HepG2 (cell line): Measurements from ENCODE around the gene CPVL. TPM values are rescaled to one million over a fixed set of nuclear protein-coding genes. Genes with fewer than 3 reads are reported as not detected.

ENCODE experiments used
- AFF4 ChIP-seq: sonication (generic); formaldehyde crosslinking; IDR thresholded peaks from 2 replicates; pipeline ENCODE4 v1.4.0; 2020; ENCODE audit warnings: missing genetic modification reagents
- AGO2 ChIP-seq: fragments of 200-400 bp; formaldehyde crosslinking; optimal IDR thresholded peaks from 2 replicates; pipeline ENCODE3; 2017; ENCODE audit warnings: mild to moderate bottlenecking, low read depth, low read length, moderate library complexity
- AHR ChIP-seq: IDR thresholded peaks from 2 replicates; pipeline ENCODE4 v1.6.1; 2018; ENCODE audit warnings: missing genetic modification reagents, missing compliant biosample characterization
- FOXK1 ChIP-seq: sonication (generic); formaldehyde crosslinking; IDR thresholded peaks from 2 replicates; pipeline ENCODE4 v1.4.0; 2020; ENCODE audit warnings: low read depth, missing genetic modification reagents, borderline replicate concordance
- HIC2 ChIP-seq: sonication (generic); formaldehyde crosslinking; IDR thresholded peaks from 2 replicates; pipeline ENCODE4 v1.9.0; 2022; ENCODE audit warnings: low read depth, missing genetic modification reagents
- MAZ ChIP-seq, 2 experiments: sonication (generic) in 1 of 2; formaldehyde crosslinking in 1 of 2; IDR thresholded peaks; 2 replicates each; pipeline versions ENCODE4 v1.5.0 to v1.6.1; 2012 to 2020; ENCODE audit warnings: low read depth in 2 of 2, mild to moderate bottlenecking in 2 of 2, borderline replicate concordance in 1 of 2, improper control_type of control experiment in 1 of 2, low read length in 1 of 2, missing genetic modification reagents in 1 of 2, moderate library complexity in 1 of 2
- NFIB ChIP-seq: sonication (generic); formaldehyde crosslinking; IDR thresholded peaks from 2 replicates; pipeline ENCODE4 v1.9.0; 2021; ENCODE audit warnings: missing genetic modification reagents, mild to moderate bottlenecking, borderline replicate concordance
- RNF2 ChIP-seq: fragments of 450-650 bp; conservative IDR thresholded peaks from 2 replicates; pipeline ENCODE4 v1.6.1; 2016; ENCODE audit warnings: low read depth
- SIN3A ChIP-seq: IDR thresholded peaks from 2 replicates; pipeline ENCODE4 v1.6.1; 2011; ENCODE audit warnings: low read depth, mild to moderate bottlenecking, control low read depth, low read length, borderline replicate concordance
- SP1 ChIP-seq, 2 experiments: fragments of 450-650 bp in 1 of 2; sonication (generic) in 1 of 2; formaldehyde crosslinking in 1 of 2; IDR thresholded peaks; 2 replicates each; pipeline versions ENCODE4 v1.4.0 to v1.6.1; 2016 to 2020; ENCODE audit warnings: missing genetic modification reagents in 1 of 2
- TRIM22 ChIP-seq: fragments of 450-650 bp; IDR thresholded peaks from 2 replicates; pipeline ENCODE4 v1.6.1; 2017
- ZNF496 ChIP-seq: sonication (generic); formaldehyde crosslinking; IDR thresholded peaks from 2 replicates; pipeline ENCODE4 v1.8.1; 2023; ENCODE audit warnings: mild to moderate bottlenecking, moderate library complexity, missing genetic modification reagents; ENCODE audit not compliant: insufficient replicate concordance
- polyA plus RNA-seq, 8 experiments: library from polyadenylated mRNA; depleted of rRNA in 3 of 8; stranded (reverse) in 7 of 8; unstranded in 1 of 8; fragments of >200 nt; fragmentation: Illumina TruSeq in 4 of 8; extraction: Trizol in 4 of 8; gene quantifications; 2 replicates each; pipeline versions ENCODE4 v1.2.1 to v1.2.3, GENCODE V29; 2011 to 2016; ENCODE audit warnings: low read depth in 4 of 8, missing spikeins in 1 of 8, mixed read lengths in 1 of 8; ENCODE audit not compliant: insufficient read depth in 1 of 8
- total RNA-seq, 5 experiments: library from RNA; depleted of rRNA; stranded (reverse); fragments of >200 nt; fragmentation: Illumina TruSeq; extraction: Trizol; gene quantifications; 2 replicates each; pipeline ENCODE4 v1.2.3, GENCODE V29; 2016; ENCODE audit warnings: low read depth in 1 of 5
- TF ChIP-seq, protein P1 (sequence below): sonication (generic); formaldehyde crosslinking; IDR thresholded peaks from 2 replicates; pipeline ENCODE4 v1.4.0; 2020; ENCODE audit warnings: mild to moderate bottlenecking, missing genetic modification reagents
- TF ChIP-seq, protein P2 (sequence below): sonication (generic); formaldehyde crosslinking; IDR thresholded peaks from 2 replicates; pipeline ENCODE4 v1.5.1; 2020; ENCODE audit warnings: missing genetic modification reagents, mild to moderate bottlenecking, borderline replicate concordance
- TF ChIP-seq, protein P3 (sequence below): IDR thresholded peaks from 2 replicates; pipeline ENCODE4 v1.6.1; 2016; ENCODE audit warnings: missing compliant biosample characterization, missing genetic modification reagents, borderline replicate concordance

Gene CPVL
- total and polyA plus RNA-seq, 2 of the 13 experiments (the other 11 are each of a cell fraction or from before 2014, with no cell fraction given): 59.2 to 294 TPM

GRCh38 chr7:29140873-29141468 lies 5.4 kb downstream of the CPVL start (continued):
- TF ChIP-seq AFF4: 0 out of 2 replicates have a peak, but pooled peaks have one; percentile 59
- TF ChIP-seq ZNF496 (CRISPR knock-in tag): no peak
- TF ChIP-seq, protein P1, sequence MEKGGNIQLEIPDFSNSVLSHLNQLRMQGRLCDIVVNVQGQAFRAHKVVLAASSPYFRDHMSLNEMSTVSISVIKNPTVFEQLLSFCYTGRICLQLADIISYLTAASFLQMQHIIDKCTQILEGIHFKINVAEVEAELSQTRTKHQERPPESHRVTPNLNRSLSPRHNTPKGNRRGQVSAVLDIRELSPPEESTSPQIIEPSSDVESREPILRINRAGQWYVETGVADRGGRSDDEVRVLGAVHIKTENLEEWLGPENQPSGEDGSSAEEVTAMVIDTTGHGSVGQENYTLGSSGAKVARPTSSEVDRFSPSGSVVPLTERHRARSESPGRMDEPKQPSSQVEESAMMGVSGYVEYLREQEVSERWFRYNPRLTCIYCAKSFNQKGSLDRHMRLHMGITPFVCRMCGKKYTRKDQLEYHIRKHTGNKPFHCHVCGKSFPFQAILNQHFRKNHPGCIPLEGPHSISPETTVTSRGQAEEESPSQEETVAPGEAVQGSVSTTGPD (CRISPR knock-in tag): no peak
- peak; percentile 93; the same call in 1 of the 2 replicates for TF ChIP-seq FOXK1 (CRISPR knock-in tag)
- no peak for TF ChIP-seq TRIM22
- TF ChIP-seq SIN3A: no peak
- TF ChIP-seq HIC2 (CRISPR knock-in tag): peak; percentile 98
- TF ChIP-seq, protein P2, sequence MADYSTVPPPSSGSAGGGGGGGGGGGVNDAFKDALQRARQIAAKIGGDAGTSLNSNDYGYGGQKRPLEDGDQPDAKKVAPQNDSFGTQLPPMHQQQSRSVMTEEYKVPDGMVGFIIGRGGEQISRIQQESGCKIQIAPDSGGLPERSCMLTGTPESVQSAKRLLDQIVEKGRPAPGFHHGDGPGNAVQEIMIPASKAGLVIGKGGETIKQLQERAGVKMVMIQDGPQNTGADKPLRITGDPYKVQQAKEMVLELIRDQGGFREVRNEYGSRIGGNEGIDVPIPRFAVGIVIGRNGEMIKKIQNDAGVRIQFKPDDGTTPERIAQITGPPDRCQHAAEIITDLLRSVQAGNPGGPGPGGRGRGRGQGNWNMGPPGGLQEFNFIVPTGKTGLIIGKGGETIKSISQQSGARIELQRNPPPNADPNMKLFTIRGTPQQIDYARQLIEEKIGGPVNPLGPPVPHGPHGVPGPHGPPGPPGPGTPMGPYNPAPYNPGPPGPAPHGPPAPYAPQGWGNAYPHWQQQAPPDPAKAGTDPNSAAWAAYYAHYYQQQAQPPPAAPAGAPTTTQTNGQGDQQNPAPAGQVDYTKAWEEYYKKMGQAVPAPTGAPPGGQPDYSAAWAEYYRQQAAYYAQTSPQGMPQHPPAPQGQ (CRISPR knock-in tag): no peak
- no peak for TF ChIP-seq AGO2
- no peak for TF ChIP-seq RNF2
- no peak for TF ChIP-seq NFIB (CRISPR knock-in tag)
- TF ChIP-seq MAZ (IDR thresholded peaks at IDR 0.05; ENCODE audit: borderline replicate concordance, low read depth, low read length): no peak
- TF ChIP-seq MAZ (CRISPR knock-in tag; IDR thresholded peaks at IDR 0.05; ENCODE audit: low read depth): peak; percentile 46
- 0 out of 2 replicates have a peak, but pooled peaks have one; percentile 39 for TF ChIP-seq AHR (CRISPR knock-in tag)
- TF ChIP-seq SP1 (IDR thresholded peaks at IDR 0.05): no peak
- TF ChIP-seq SP1 (CRISPR knock-in tag; IDR thresholded peaks at IDR 0.05): peak; percentile 56; the same call in 1 of the 2 replicates
- TF ChIP-seq, protein P3, sequence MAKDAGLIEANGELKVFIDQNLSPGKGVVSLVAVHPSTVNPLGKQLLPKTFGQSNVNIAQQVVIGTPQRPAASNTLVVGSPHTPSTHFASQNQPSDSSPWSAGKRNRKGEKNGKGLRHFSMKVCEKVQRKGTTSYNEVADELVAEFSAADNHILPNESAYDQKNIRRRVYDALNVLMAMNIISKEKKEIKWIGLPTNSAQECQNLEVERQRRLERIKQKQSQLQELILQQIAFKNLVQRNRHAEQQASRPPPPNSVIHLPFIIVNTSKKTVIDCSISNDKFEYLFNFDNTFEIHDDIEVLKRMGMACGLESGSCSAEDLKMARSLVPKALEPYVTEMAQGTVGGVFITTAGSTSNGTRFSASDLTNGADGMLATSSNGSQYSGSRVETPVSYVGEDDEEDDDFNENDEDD (CRISPR knock-in tag): 0 out of 2 replicates have a peak, but pooled peaks have one; percentile 51
